Measurements from ENCODE around the gene DLD.

- TF ChIP-seq, protein P1, sequence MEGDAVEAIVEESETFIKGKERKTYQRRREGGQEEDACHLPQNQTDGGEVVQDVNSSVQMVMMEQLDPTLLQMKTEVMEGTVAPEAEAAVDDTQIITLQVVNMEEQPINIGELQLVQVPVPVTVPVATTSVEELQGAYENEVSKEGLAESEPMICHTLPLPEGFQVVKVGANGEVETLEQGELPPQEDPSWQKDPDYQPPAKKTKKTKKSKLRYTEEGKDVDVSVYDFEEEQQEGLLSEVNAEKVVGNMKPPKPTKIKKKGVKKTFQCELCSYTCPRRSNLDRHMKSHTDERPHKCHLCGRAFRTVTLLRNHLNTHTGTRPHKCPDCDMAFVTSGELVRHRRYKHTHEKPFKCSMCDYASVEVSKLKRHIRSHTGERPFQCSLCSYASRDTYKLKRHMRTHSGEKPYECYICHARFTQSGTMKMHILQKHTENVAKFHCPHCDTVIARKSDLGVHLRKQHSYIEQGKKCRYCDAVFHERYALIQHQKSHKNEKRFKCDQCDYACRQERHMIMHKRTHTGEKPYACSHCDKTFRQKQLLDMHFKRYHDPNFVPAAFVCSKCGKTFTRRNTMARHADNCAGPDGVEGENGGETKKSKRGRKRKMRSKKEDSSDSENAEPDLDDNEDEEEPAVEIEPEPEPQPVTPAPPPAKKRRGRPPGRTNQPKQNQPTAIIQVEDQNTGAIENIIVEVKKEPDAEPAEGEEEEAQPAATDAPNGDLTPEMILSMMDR (IDR thresholded peaks at IDR 0.05): no peak
- TF ChIP-seq POLR2AphosphoS5 (IDR thresholded peaks at IDR 0.05) (no peak), EP300 (IDR thresholded peaks at IDR 0.05) (no peak)
Observed at GRCh38 chr7:107936312-107936711, 45.3 kb downstream of the DLD start.
